Transverse colon (tissue), 4 donors: ENCODE measurements around the gene SLC12A7. TPM values are rescaled to one million over a fixed set of nuclear protein-coding genes. Genes with fewer than 3 reads are reported as not detected.

Experiments used
- DNase-seq: peaks from one replicate; pipeline ENCODE4 v3.0.0-alpha.2; 2019
- H3K27ac ChIP-seq, 4 donors: fragments of 200-600 bp; sonication (generic); 2 replicates each; pipeline ENCODE4 v1.5.1; 2016 to 2018; ENCODE audit warnings: inconsistent platforms in 4 of 4
- H3K27me3 ChIP-seq: fragments of 200-600 bp; sonication (generic); 2 replicates; pipeline ENCODE4 v1.5.1; 2017; ENCODE audit warnings: inconsistent platforms
- H3K36me3 ChIP-seq, 4 donors: fragments of 200-600 bp; sonication (generic); 2 replicates each; pipeline ENCODE4 v1.5.1; 2017 to 2019; ENCODE audit warnings: inconsistent platforms in 4 of 4
- H3K4me1 ChIP-seq, 4 donors: fragments of 200-600 bp; sonication (generic); 2 replicates each; pipeline ENCODE4 v1.5.1; 2017 to 2020; ENCODE audit warnings: inconsistent platforms in 4 of 4
- H3K4me3 ChIP-seq, 4 donors: fragments of 200-600 bp; sonication (generic); 1 replicate in 1 of 4; 2 replicates in 3 of 4; pipeline versions ENCODE4 v1.5.1 to v1.6.1; 2017 to 2019; ENCODE audit warnings: inconsistent platforms in 4 of 4
- H3K9me3 ChIP-seq, 2 donors: fragments of 200-600 bp; sonication (generic); 2 replicates each; pipeline ENCODE4 v1.5.1; 2017 to 2019; ENCODE audit warnings: inconsistent platforms in 2 of 2
- CTCF ChIP-seq, 5 experiments: fragments of 200-600 bp in 3 of 5; fragments of 450-650 bp in 2 of 5; sonication (generic) in 3 of 5; IDR thresholded peaks; 1 replicate in 2 of 5; 2 replicates in 3 of 5; pipeline ENCODE4 v1.5.1; 2016 to 2017; ENCODE audit warnings: antibody characterized with exemption in 5 of 5, inconsistent platforms in 3 of 5, mild to moderate bottlenecking in 2 of 5, moderate library complexity in 1 of 5
- EP300 ChIP-seq: sonication (generic); formaldehyde crosslinking; IDR thresholded peaks from one replicate; pipeline ENCODE4 v1.6.1; 2017; ENCODE audit warnings: antibody characterized with exemption, low read depth
- POLR2A ChIP-seq: fragments of 450-650 bp; IDR thresholded peaks from one replicate; pipeline ENCODE4 v1.6.1; 2016; ENCODE audit warnings: antibody characterized with exemption, mild to moderate bottlenecking, moderate library complexity
- POLR2AphosphoS5 ChIP-seq, 3 donors: sonication (generic); formaldehyde crosslinking; IDR thresholded peaks; one replicate each; pipeline ENCODE4 v1.6.1; 2016; ENCODE audit warnings: antibody characterized with exemption in 3 of 3
- WGBS, 2 donors: methylation state at CpG; one replicate each; pipeline ENCODE4 v1.1.5; 2018; ENCODE audit warnings: low coverage in 1 of 2; 5-methylcytosine and 5-hydroxymethylcytosine counted together
- in situ Hi-C, 4 donors: fragments of 200-750 bp; cut with MboI; loops; one replicate each; pipeline versions ENCODE4 v1.15.0 to v1.15.1; 2017; ENCODE audit warnings: low sequenced_read_pairs in 3 of 4, low pct_ligation_motif_present in 1 of 4, low pct_unique_long_range_greater_than_20kb in 1 of 4
- intact Hi-C: fragments of 100-400 bp; cut with DNase I; formaldehyde crosslinking; loops from one replicate; pipeline ENCODE4 v1.15.1; 2023; ENCODE audit warnings: low total_unique reads
- total RNA-seq, 4 donors: library from RNA; depleted of rRNA; stranded (reverse); fragments of >200 nt; gene quantifications; one replicate each; pipeline ENCODE4 v1.1.0, GENCODE V29; 2016

Gene SLC12A7
- total RNA-seq, 4 donors from 2014 or later: 60.7 to 144 (median 61.4) TPM

GRCh38 chr5:1030801-1031271, 81.0 kb downstream of the SLC12A7 start:
- no peak overlapping the region for H3K27ac ChIP-seq
- no peaks in the 10 kb centered on the region for H3K27me3 ChIP-seq
- 75% methylated on average over 9 of the region's 10 CpGs; no CpG with 5 or more reads in 1 of the 2 donors for WGBS, 2 donors
- TF ChIP-seq POLR2AphosphoS5 (IDR thresholded peaks at IDR 0.05): no peak
- TF ChIP-seq EP300: no peak
- no peak for TF ChIP-seq CTCF (IDR thresholded peaks at IDR 0.05)
- no peak for TF ChIP-seq POLR2A
- H3K4me3 ChIP-seq: no peak overlapping the region
- intact Hi-C loops (no loop called here), in situ Hi-C loops (no loop called here)
- H3K4me1 ChIP-seq: no peaks in the 10 kb centered on the region
- H3K36me3 ChIP-seq: no peaks in the 10 kb centered on the region
- H3K9me3 ChIP-seq: no peaks in the 10 kb centered on the region
- DNase-seq: no peak

DNA sequence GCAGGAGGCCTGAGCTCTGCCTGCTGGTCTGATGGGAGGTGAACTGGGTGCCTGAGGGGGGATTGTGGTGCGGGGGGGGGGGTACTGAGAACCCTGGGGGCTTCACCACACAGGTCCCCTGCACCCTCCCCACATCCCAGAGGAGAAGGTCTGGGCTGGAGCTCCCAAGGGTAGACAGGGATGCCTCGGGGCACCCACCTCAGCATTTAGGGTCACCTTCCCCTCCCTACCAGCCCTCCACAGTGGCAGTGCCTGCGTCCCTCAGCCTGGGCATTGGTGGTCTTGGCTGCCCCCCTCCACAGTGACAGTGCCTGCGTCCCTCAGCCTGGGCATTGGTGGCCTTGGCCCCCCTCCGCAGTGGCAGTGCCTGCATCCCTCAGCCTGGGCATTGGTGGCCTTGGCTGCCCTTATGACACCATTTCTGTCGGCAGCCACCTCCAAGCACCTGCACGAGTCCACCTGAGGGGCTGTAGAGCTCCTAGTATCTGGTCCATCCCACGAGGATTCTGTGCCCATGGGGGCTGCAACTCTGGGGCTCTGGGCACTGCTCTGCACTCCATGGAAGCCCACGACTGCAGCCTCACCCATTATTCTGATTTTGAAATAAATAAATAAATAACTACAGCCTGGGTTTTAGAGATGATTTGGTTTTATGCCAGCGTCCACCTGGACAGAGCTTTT, 81.8 kb downstream of the SLC12A7 start:
- intact Hi-C loops (no loop called here), in situ Hi-C loops (no loop called here)
- Histone ChIP-seq H3K4me1 (no peaks in the 10 kb centered on the region), H3K9me3 (no peaks in the 10 kb centered on the region), H3K4me3 (no peak overlapping the region), H3K27me3 (no peaks in the 10 kb centered on the region), H3K27ac (no peak overlapping the region), H3K36me3 (no peaks in the 10 kb centered on the region)
- DNase-seq: no peak
- 73% methylated on average over 9 of the region's 10 CpGs; no CpG with 5 or more reads in 1 of the 2 donors for WGBS, 2 donors
- no peak for TF ChIP-seq POLR2AphosphoS5 (IDR thresholded peaks at IDR 0.05)

DNA sequence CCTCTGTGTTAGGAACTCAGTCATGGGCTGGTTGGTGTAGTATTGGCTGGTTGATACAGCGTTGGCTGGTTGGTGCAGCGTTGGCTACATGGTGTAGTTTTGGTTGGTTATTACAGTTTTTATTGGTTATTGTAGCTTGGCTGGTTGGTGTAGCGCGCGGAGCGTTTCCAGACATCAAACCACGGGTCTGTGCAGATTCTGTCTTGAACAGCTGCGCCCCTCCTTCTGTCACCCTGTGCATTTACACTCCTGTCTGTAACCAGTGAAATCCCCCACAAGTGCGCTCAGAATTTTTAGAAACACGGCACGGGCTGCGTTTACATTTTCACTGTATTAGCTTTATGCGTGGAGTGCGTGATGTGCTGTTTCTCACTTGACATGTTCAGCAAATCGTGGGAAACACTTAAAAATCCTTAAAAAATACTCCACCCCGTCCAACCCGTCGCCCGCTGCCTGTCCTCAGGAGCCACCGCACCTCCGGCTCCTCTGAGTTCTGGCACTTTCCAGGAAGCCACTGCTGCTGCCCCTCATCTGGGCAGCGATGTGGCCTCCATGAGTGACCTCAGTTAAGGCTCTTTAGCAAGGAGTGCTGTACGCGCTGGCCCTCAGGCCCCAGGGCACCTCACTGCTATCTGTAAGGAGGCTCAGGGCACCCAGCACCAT, 82.5 kb downstream of the SLC12A7 start:
- no peak for TF ChIP-seq EP300
- no peak for TF ChIP-seq CTCF (IDR thresholded peaks at IDR 0.05)
- no peak for TF ChIP-seq POLR2A
- TF ChIP-seq POLR2AphosphoS5 (IDR thresholded peaks at IDR 0.05): no peak
- DNase-seq: no peak
- H3K36me3 ChIP-seq: no peaks in the 10 kb centered on the region
- no peaks in the 10 kb centered on the region for H3K4me1 ChIP-seq
- in situ Hi-C loops: no loop called here
- intact Hi-C loops: no loop called here
- no peak overlapping the region for H3K4me3 ChIP-seq
- no peaks in the 10 kb centered on the region for H3K9me3 ChIP-seq
- 80 to 82% methylated on average over 1 to 24 of the region's 24 CpGs for WGBS, 2 donors
- H3K27ac ChIP-seq: no peak overlapping the region
- H3K27me3 ChIP-seq: no peaks in the 10 kb centered on the region

- Histone ChIP-seq H3K4me1 (no peaks in the 10 kb centered on the region), H3K9me3 (no peaks in the 10 kb centered on the region), H3K4me3 (no peak overlapping the region), H3K27ac (no peak overlapping the region), H3K36me3 (no peaks in the 10 kb centered on the region), H3K27me3 (no peaks in the 10 kb centered on the region)
- 76 to 77% methylated on average over 4 to 26 of the region's 26 CpGs for whole genome bisulfite sequencing, 2 donors
- TF ChIP-seq POLR2A (no peak), EP300 (no peak), POLR2AphosphoS5 (IDR thresholded peaks at IDR 0.05) (no peak), CTCF (IDR thresholded peaks at IDR 0.05) (no peak)
- intact Hi-C loops: no loop called here
- in situ Hi-C loops: no loop called here
- no peak for DNase-seq
Observed at GRCh38 chr5:1028481-1029281, 83.2 kb downstream of the SLC12A7 start.
